Measurements from ENCODE around the gene KRT82. TPM values are rescaled to one million over a fixed set of nuclear protein-coding genes. Genes with fewer than 3 reads are reported as not detected.
"Not testable (repeated sequence)": the region's sequence is repeated elsewhere in the genome, so short reads cannot be mapped to it uniquely, and the experiment has no call there.

Gene KRT82
- total RNA-seq, 4 donors from 2014 or later, result 0.46 to 10.3 TPM; not detected in 2

GRCh38 chr12:52350021-52350620 is 56.0 kb downstream of the KRT82 start:
- no peak overlapping the region for H3K4me3 ChIP-seq (ENCODE audit: low read depth, poor library complexity, severe bottlenecking)
- DNase-seq (ENCODE audit: low spot score in 2 of 2), result peak in 1 of 2 donors; percentile 57
- WGBS, 2 donors, result 94% methylated on average over 8 of the region's 8 CpGs
- intact Hi-C loops (cut with DNase I; ENCODE audit: low total_unique reads), result no loop called here
- TF ChIP-seq CTCF (IDR thresholded peaks at IDR 0.05), result no peak
- no peak for TF ChIP-seq POLR2A (IDR thresholded peaks at IDR 0.05)

DNA sequence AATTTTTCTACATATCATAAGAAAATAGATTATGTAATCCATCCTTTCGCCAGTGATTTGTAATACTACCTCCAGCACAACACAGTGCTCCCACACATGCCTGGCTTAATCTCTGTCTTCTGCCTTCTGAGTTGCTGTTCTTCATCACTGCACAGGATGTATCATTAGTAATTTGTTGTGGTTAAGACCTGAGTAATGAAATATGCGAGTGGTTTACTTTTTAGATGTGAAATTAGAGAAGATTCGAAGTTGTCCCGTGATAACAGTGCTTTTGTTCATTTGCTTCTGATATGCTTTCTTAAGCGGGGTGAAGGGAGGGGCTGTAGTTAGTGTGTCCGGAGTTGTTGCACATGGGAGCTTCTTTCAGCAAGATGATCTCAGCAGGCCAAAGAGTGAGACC is 56.9 kb downstream of the KRT82 start:
- WGBS, 2 donors, result 73 to 82% methylated on average over 6 of the region's 6 CpGs
- DNase-seq (ENCODE audit: low spot score in 2 of 2), result peak in 1 of 2 donors; percentile 5
- TF ChIP-seq CTCF (IDR thresholded peaks at IDR 0.05) (no peak), POLR2A (IDR thresholded peaks at IDR 0.05) (no peak)
- intact Hi-C loops (cut with DNase I; ENCODE audit: low total_unique reads), result no loop called here
- H3K4me3 ChIP-seq (ENCODE audit: low read depth, poor library complexity, severe bottlenecking), result no peak overlapping the region

GRCh38 chr12:52347551-52348510 is 58.3 kb downstream of the KRT82 start:
- DNase-seq (ENCODE audit: low spot score in 2 of 2), result no peak
- intact Hi-C loops (cut with DNase I; ENCODE audit: low total_unique reads), result no loop called here
- TF ChIP-seq POLR2A (IDR thresholded peaks at IDR 0.05) (no peak), CTCF (IDR thresholded peaks at IDR 0.05) (no peak)
- H3K4me3 ChIP-seq (ENCODE audit: low read depth, poor library complexity, severe bottlenecking), result no peak overlapping the region
- WGBS, 2 donors, result 74 to 80% methylated on average over 16 of the region's 16 CpGs

- 78 to 80% methylated on average over 9 of the region's 9 CpGs for WGBS, 2 donors
- H3K4me3 ChIP-seq (ENCODE audit: low read depth, poor library complexity, severe bottlenecking), result no peak overlapping the region
- DNase-seq (ENCODE audit: low spot score in 2 of 2), result no peak
- intact Hi-C loops (cut with DNase I; ENCODE audit: low total_unique reads), result no loop called here
- TF ChIP-seq POLR2A (IDR thresholded peaks at IDR 0.05) (no peak), CTCF (IDR thresholded peaks at IDR 0.05) (no peak)
These were observed 59.1 kb downstream of the KRT82 start for GRCh38 chr12:52347016-52347415.

DNA sequence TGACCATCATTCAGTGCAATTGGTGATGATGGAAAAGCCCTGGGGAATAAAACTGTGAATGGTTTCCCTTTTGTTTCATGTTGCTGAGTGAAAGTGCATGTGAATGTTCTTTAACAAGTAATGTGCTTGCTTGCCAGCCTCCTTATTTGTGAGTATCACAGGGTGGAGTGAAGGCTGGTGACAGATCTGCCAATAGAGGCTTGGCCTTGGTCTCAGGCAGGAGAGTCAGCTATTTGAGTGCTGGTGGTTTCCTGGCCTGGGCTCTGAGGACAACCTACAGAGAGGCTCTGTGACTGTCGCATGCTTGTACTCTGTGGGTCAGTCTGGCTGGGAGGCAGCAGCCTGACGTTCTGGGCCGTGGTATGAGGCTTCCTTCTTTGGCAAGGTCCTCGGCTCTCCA is 59.5 kb downstream of the KRT82 start:
- peak in 1 of 2 donors; percentile 39 for DNase-seq (ENCODE audit: low spot score in 2 of 2)
- no peak for TF ChIP-seq CTCF (IDR thresholded peaks at IDR 0.05)
- TF ChIP-seq POLR2A (IDR thresholded peaks at IDR 0.05), result no peak
- intact Hi-C loops (cut with DNase I; ENCODE audit: low total_unique reads), result no loop called here

DNA sequence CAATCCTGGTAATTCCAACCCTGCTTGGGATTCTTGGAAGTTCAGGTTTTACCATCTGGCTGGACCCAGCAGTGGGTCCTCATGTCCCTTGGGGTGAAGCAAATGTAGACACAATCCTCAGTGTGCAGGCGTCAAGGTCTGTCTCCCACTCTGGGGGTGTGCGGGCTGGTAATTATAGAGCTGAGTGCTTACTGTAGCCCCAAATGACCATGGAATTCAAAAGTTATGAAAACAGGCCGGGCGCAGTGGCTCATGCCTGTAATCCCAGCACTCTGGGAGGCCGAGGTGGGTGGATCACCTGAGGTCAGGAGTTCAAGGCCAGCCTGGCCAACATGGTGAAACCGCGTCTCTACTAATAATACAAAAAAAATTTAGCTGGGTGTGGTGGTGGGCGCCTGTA is 61.1 kb downstream of the KRT82 start:
- DNase-seq (ENCODE audit: low spot score in 2 of 2); intact Hi-C loops (cut with DNase I; ENCODE audit: low total_unique reads); H3K4me3 ChIP-seq (ENCODE audit: low read depth, poor library complexity, severe bottlenecking): not testable (repeated sequence)
- 91 to 92% methylated on average over 8 of the region's 8 CpGs for WGBS, 2 donors

More for the DNA sequence above, 59.5 kb downstream of the KRT82 start:
- 39 to 44% methylated on average over 4 of the region's 4 CpGs for WGBS, 2 donors
- H3K4me3 ChIP-seq (ENCODE audit: low read depth, poor library complexity, severe bottlenecking), result no peak overlapping the region

Data from lower leg skin (tissue), 4 donors.